Ishikawa (cell line): ENCODE measurements around the gene NPTXR.

Source experiments
- TAF1 ChIP-seq: IDR thresholded peaks from 2 replicates; pipeline ENCODE4 v1.6.1; 2012; ENCODE audit warnings: low read depth, mild to moderate bottlenecking
- TCF12 ChIP-seq: IDR thresholded peaks from 2 replicates; pipeline ENCODE4 v1.6.1; 2012; ENCODE audit warnings: low read depth
- YY1 ChIP-seq: IDR thresholded peaks from 2 replicates; pipeline ENCODE4 v1.6.1; 2012; ENCODE audit warnings: low read depth
- ZBTB7A ChIP-seq: IDR thresholded peaks from 2 replicates; pipeline ENCODE4 v1.6.1; 2012; ENCODE audit warnings: low read depth
- TF ChIP-seq, protein P1 (sequence below): IDR thresholded peaks from 2 replicates; pipeline ENCODE4 v1.6.1; 2012; ENCODE audit warnings: low read depth, mild to moderate bottlenecking
- TF ChIP-seq, protein P2 (sequence below): IDR thresholded peaks from 2 replicates; pipeline ENCODE4 v1.6.1; 2012

DNA sequence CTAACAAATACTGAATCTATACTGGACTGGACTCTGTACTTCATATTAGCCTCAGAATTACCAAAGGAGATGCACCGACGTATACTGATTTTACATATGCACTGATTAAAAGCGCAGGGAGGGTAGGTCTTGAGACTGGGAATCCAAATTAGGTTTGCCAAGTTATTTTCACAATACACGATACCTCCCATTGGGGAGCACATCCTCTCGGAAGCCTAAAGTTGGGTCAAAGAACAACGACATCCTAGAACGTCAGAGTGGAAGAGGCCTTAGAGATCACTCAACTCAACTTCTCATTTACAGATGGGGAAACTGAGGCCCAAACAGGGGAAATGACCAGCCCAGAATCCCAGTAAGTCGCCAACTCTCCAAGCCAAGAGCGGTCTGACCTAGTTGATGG is 50.5 kb downstream of the NPTXR start:
- TF ChIP-seq YY1 (no peak), TCF12 (no peak), TAF1 (no peak), ZBTB7A (no peak)
- TF ChIP-seq, protein P1, sequence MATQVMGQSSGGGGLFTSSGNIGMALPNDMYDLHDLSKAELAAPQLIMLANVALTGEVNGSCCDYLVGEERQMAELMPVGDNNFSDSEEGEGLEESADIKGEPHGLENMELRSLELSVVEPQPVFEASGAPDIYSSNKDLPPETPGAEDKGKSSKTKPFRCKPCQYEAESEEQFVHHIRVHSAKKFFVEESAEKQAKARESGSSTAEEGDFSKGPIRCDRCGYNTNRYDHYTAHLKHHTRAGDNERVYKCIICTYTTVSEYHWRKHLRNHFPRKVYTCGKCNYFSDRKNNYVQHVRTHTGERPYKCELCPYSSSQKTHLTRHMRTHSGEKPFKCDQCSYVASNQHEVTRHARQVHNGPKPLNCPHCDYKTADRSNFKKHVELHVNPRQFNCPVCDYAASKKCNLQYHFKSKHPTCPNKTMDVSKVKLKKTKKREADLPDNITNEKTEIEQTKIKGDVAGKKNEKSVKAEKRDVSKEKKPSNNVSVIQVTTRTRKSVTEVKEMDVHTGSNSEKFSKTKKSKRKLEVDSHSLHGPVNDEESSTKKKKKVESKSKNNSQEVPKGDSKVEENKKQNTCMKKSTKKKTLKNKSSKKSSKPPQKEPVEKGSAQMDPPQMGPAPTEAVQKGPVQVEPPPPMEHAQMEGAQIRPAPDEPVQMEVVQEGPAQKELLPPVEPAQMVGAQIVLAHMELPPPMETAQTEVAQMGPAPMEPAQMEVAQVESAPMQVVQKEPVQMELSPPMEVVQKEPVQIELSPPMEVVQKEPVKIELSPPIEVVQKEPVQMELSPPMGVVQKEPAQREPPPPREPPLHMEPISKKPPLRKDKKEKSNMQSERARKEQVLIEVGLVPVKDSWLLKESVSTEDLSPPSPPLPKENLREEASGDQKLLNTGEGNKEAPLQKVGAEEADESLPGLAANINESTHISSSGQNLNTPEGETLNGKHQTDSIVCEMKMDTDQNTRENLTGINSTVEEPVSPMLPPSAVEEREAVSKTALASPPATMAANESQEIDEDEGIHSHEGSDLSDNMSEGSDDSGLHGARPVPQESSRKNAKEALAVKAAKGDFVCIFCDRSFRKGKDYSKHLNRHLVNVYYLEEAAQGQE, result no peak
- TF ChIP-seq, protein P2, sequence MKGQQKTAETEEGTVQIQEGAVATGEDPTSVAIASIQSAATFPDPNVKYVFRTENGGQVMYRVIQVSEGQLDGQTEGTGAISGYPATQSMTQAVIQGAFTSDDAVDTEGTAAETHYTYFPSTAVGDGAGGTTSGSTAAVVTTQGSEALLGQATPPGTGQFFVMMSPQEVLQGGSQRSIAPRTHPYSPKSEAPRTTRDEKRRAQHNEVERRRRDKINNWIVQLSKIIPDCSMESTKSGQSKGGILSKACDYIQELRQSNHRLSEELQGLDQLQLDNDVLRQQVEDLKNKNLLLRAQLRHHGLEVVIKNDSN, result no peak
